ENCODE results near the gene SMAGP. TPM values are rescaled to one million over a fixed set of nuclear protein-coding genes. Genes with fewer than 3 reads are reported as not detected.
"Not testable (repeated sequence)": the region's sequence is repeated elsewhere in the genome, so short reads cannot be mapped to it uniquely, and the experiment has no call there.

The SMAGP gene
- total RNA-seq, 2 experiments from 2014 or later, result 0.82 to 0.86 TPM

- ChIA-PET POLR2A (interaction anchor here (0.6 to 1.3 kb wide), 5 partner anchors 27 to 188 kb away, joined by 3 to 11 read pairs (median 5); partner anchors contain the start of gene CSRNP2), CTCF (interaction anchor here (0.8 to 3.6 kb wide), 4 partner anchors 10 to 71 kb away, joined by 3 to 29 read pairs (median 4); no protein-coding TSS in a partner anchor)
Observed at GRCh38 chr12:51270951-51271518, 820 bp upstream of the SMAGP start.

GRCh38 chr12:51269174-51270066 is 795 bp downstream of the SMAGP start:
- POLR2A ChIA-PET, result interaction anchor here (1.1 kb wide), 1 partner anchor 56 kb away, joined by 3 read pairs; no protein-coding TSS in a partner anchor
- CTCF ChIA-PET, result interaction anchor here (1.4 to 3.6 kb wide), 4 partner anchors 11 to 72 kb away, joined by 3 to 29 read pairs (median 4); no protein-coding TSS in a partner anchor

- ChIA-PET POLR2A (no interaction called here), CTCF (no interaction called here)
Observed at GRCh38 chr12:51265024-51265423, 5.2 kb downstream of the SMAGP start.

GRCh38 chr12:51264297-51264696 is 5.9 kb downstream of the SMAGP start:
- POLR2A ChIA-PET, result no interaction called here
- CTCF ChIA-PET, result interaction anchor here (0.6 to 1.2 kb wide), 2 partner anchors 13 to 41 kb away, joined by 3 read pairs; no protein-coding TSS in a partner anchor

GRCh38 chr12:51263341-51263740 is 6.9 kb downstream of the SMAGP start:
- ChIA-PET CTCF (interaction anchor here (1.0 to 1.9 kb wide), 3 partner anchors 10 to 19 kb away, joined by 3 to 8 read pairs (median 3); no protein-coding TSS in a partner anchor), POLR2A (no interaction called here)

- ChIA-PET POLR2A (no interaction called here), CTCF (interaction anchor here (1.0 to 1.9 kb wide), 3 partner anchors 10 to 78 kb away, joined by 3 to 8 read pairs (median 4); no protein-coding TSS in a partner anchor)
Observed at GRCh38 chr12:51262758-51263177, 7.4 kb downstream of the SMAGP start.

- CTCF ChIA-PET, POLR2A ChIA-PET: not testable (repeated sequence)
Observed at GRCh38 chr12:51259600-51259999, 10.6 kb downstream of the SMAGP start.

- ChIA-PET POLR2A (no interaction called here), CTCF (no interaction called here)
Observed at GRCh38 chr12:51254536-51254935, 15.7 kb downstream of the SMAGP start.

GRCh38 chr12:51253276-51253675 is 16.9 kb downstream of the SMAGP start:
- POLR2A ChIA-PET, result interaction anchor here (0.6 kb wide), 1 partner anchor 238 kb away, joined by 7 read pairs; no protein-coding TSS in a partner anchor
- CTCF ChIA-PET, result interaction anchor here (1.0 to 1.6 kb wide), 5 partner anchors 9 to 87 kb away, joined by 3 to 8 read pairs (median 5); partner anchors contain the start of gene SMAGP

- POLR2A ChIA-PET, result no interaction called here
Observed at GRCh38 chr12:51247523-51248206, 22.6 kb downstream of the SMAGP start.

GRCh38 chr12:51246254-51246853 is 23.9 kb downstream of the SMAGP start:
- CTCF ChIA-PET, result no interaction called here
- POLR2A ChIA-PET, result interaction anchor here (0.5 kb wide), 1 partner anchor 728 kb away, joined by 4 read pairs; no protein-coding TSS in a partner anchor

More at GRCh38 chr12:51247523-51248206, 22.6 kb downstream of the SMAGP start:
- CTCF ChIA-PET, result interaction anchor here (0.6 kb wide), 1 partner anchor 493 kb away, joined by 3 read pairs; no protein-coding TSS in a partner anchor

- ChIA-PET POLR2A (interaction anchor here (0.5 to 0.6 kb wide), 3 partner anchors 30 to 727 kb away, joined by 3 to 4 read pairs (median 3); no protein-coding TSS in a partner anchor), CTCF (no interaction called here)
Observed at GRCh38 chr12:51245476-51246253, 24.6 kb downstream of the SMAGP start.

- POLR2A ChIA-PET, result interaction anchor here (0.5 to 2.1 kb wide), 3 partner anchors 26 to 82 kb away, joined by 3 to 11 read pairs (median 7); partner anchors contain the start of gene POU6F1
- CTCF ChIA-PET, result interaction anchor here (0.9 to 1.0 kb wide), 2 partner anchors 8 to 19 kb away, joined by 3 read pairs; no protein-coding TSS in a partner anchor
Observed at GRCh38 chr12:51244269-51244668, 25.9 kb downstream of the SMAGP start.

GRCh38 chr12:51242876-51243275 is 27.3 kb downstream of the SMAGP start:
- ChIA-PET POLR2A (interaction anchor here (2.1 kb wide), 1 partner anchor 25 kb away, joined by 7 read pairs; the partner anchor contains the start of gene POU6F1), CTCF (no interaction called here)

- POLR2A ChIA-PET, result interaction anchor here (0.7 kb wide), 1 partner anchor 46 kb away, joined by 4 read pairs; no protein-coding TSS in a partner anchor
- CTCF ChIA-PET, result no interaction called here
Observed at GRCh38 chr12:51242120-51242519, 28.1 kb downstream of the SMAGP start.

GRCh38 chr12:51240971-51241370 is 29.2 kb downstream of the SMAGP start:
- POLR2A ChIA-PET, result interaction anchor here (3.9 kb wide), 1 partner anchor 23 kb away, joined by 38 read pairs; the partner anchor contains the start of gene POU6F1

GRCh38 chr12:51238510-51239334 is 31.5 kb downstream of the SMAGP start, which contains the start of gene DAZAP2:
DAZAP2 (plus strand) TSS chr12:51238826; CDS start chr12:51238908, 82 bp downstream.
- CTCF ChIA-PET, result interaction anchor here (0.6 to 1.4 kb wide), 4 partner anchors 14 to 161 kb away, joined by 4 to 7 read pairs (median 6); partner anchors contain the start of gene POU6F1
- POLR2A ChIA-PET, result interaction anchor here (0.8 to 3.9 kb wide), 4 partner anchors 9 to 155 kb away, joined by 3 to 38 read pairs (median 10); partner anchors contain the start of genes CSRNP2 and POU6F1

More at GRCh38 chr12:51240971-51241370, 29.2 kb downstream of the SMAGP start:
- CTCF ChIA-PET, result interaction anchor here (0.6 to 1.0 kb wide), 2 partner anchors 85 to 214 kb away, joined by 3 read pairs; no protein-coding TSS in a partner anchor

Data from activated CD8-positive, alpha-beta memory T cell treated with anti-CD3 and anti-CD28 coated beads for 36 hours (primary cell).